T-helper 2 cell treated with Interferon-gamma antibody and Interleukin-4, amounts not matched to agents 100 ng/mL and 5 ng/mL, for 36 hours (primary cell): ENCODE results near the gene HCN1. TPM values are rescaled to one million over a fixed set of nuclear protein-coding genes. Genes with fewer than 3 reads are reported as not detected.
"Not testable (repeated sequence)": the region's sequence is repeated elsewhere in the genome, so short reads cannot be mapped to it uniquely, and the experiment has no call there.

ENCODE experiments used
- intact Hi-C: fragments of 100-400 bp; cut with micrococcal nuclease; formaldehyde crosslinking; loops from one replicate; pipeline ENCODE4 v1.15.1; 2023
- total RNA-seq: library from RNA; stranded (reverse); gene quantifications from 2 replicates; pipeline ENCODE4 v1.2.3, GENCODE V29; 2022

Gene HCN1
- total RNA-seq, 1 donor from 2014 or later: not detected

DNA sequence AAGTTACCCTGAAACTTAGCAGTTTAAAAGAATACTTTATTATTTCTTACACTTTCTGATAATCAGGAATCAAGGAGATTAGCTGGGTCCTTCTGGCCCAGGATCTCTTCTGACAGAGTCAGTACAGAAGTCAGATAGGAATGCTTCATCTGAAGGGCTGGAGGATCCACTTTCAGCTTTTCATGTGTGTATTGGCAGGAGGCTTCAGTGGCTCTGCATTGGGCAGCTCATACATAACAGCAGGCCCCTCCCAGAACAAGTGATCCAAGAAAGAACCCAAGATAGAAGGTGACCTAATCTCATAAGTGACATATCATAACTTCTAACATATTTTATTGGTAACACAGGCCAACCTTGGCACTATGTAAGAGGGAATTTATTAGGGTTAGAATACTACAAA is 258.4 kb downstream of the HCN1 start:
- intact Hi-C loops: no loop called here

DNA sequence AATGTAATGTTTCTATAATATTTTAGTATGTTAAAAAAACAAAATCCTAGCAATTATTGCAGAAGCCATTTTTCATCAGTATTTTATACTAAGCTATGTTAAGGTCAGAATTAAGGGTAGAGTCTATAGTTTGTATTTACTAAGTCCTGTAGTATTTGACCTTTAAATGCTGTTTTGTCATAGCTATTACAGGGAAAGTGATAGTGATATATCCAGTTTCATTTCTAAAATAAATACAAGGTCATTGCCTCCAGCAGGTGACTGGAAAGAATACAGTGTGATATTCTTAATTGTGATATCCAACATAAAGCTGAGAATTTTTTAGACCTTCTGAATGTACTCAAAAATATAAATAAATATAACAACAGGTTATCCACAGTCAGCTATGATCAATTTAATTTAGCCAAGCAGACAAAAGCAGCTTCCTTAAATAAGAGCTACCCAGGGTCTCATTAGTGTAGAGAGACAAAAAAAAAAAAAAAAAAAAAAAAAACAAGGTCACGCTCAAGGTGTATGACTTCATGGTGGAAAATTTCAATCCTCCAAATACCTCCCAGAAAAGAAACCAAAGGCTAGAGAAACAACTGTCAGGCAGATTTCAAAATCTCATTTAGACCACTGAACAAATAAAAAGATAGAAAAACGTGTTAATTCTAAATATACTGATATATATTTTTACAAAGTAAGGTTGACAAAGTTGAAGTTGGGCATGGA is 278.7 kb downstream of the HCN1 start:
- intact Hi-C loops: no loop called here

DNA sequence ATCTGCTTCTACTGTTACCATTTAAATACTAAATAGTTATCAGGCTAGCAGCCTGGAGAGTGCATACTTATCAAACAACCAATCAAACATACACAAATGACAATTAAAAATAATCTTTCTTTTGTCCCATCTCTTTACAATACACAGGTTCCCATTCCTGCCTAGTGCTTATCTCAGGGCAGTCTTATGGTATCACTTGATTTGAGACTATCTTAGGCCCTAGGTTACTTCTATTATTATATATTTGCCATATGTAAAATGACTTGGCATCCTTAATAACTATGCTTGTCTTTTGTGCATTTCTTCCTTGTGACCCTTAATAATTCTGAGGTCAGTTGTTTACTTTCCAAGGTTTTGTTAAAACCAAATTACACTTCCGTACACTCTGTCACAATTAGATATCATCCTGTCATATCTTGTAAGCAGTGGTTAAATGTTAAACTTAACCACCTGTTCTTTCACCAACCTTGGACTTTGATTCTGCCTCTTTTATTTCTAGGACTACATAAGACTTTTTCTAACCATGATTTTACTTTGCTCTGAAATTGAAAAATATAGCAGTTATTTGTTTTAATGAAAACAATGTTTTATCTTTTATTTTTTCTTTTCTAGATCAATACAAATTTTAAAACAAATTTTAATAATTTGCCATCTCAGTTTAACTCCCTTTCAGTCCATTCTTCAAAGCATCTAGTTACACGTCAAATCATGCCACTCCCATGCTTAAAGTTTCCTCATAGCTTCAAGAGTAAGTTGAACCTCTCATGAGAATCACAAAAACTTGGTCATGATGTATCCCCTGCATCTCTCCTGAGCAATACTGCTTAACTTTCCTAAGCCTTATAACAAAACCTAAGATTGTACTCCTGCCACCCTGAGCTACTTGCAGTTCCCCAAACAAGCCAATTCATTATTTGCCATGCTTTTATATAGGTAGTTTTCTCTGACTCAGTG is 281.3 kb downstream of the HCN1 start:
- intact Hi-C loops: no loop called here

DNA sequence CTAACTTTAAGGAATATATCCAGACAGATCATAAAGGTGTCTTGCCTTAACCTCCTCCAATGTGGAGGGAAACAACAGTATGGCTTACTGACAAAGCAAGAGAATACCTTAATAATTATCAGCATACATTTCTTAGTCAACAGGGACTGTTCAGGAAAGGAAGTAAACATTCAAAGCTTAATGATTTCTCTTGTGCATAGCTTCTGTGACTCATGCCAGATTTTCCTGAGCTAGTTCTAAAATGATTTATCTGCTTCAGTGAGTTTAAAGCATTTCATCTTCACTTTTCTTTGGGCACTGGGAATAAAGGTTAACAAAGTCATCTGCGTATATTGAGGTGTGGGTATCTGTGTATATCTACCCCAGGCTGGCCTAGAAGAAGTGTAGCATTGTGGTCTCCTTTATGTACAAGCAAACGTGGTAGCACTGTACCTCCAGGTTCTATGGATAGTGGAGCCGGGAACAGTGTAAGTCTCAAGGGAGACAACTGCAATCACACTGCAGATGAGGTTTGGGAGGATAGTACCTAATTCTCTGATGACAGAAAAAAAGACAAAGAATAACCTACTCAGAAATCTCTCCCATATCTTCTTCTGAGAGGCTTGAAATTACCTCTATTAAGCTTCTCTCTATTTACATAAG is 284.1 kb downstream of the HCN1 start:
- intact Hi-C loops: no loop called here

DNA sequence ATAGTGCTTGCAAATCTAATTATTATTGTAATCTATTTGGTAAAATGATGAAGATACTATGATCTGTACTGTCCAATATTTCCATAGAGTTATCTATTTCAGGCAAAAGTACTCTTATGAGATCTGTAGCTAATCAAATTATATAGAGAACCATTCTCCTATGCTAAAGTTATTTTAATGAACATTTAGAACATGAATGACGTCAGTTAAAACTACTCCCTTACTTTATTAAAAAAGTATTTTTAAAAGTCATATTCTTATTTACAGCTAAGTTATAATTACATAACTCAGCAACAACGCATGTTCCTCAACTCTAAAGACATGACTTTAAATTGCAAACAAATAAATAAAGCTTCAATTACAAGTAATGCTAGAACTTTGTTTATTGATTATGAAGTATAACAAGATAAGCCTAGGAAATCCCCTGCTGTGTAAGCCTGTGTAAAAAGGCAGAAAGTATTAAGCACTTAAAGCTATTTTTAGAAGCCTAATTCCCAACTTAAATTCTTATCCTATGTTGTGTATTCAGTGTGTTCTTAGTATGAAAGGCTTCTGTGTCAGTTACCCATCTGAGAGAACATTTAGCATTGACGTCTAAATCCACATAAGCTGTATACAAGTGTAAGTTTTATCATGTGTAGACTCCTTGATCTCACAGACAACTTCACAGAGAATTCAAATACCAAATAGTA is 285.7 kb downstream of the HCN1 start:
- intact Hi-C loops: no loop called here

DNA sequence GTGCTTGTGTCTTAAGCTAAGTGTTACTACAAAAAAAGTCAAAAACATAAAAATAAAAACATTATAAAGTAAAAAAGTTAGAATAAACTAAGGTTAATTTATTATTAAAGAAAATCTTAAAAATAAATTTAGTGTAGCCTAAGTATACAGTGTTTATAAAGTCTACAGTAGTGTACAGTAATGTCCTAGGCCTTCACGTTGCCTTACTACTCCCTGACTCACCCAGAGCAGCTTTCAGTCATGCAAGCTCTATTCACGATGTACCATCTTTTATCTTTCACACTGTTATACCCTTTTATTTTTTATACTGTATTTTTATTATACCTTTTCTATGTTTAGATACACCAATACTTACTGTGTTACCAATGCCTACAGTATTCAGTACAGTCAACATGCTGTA is 288.1 kb downstream of the HCN1 start:
- intact Hi-C loops: no loop called here

DNA sequence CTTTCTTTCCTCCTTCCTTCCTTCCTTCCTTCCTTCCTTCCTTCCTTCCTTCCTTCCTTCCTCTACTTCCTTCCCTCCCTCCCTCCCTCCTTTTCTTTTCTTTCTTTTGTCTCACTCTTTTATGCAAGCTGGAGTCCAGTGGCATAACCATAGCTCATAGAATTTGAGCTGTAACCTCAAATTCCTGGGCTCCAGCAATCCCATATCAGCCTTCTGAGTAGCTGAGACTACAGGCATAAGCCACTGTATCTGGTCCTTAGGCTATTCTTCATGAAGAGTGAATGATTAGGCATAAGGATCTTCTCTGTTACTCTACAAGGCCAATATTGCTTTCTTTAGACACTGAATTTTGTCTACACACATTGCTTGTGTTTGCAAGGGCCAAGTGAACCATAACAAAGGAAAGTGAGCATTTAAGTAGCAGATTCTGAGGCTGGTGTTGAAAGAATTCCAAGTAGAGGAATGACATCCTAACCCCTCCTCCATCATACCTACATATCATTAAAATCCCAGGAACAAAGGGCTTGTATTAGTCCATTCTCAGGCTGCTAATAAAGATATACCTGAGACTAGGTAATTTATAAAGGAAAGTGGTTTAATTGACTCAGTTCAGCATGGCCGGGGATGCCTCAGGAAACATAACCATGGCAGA is 293.2 kb downstream of the HCN1 start:
- intact Hi-C loops: no loop called here

DNA sequence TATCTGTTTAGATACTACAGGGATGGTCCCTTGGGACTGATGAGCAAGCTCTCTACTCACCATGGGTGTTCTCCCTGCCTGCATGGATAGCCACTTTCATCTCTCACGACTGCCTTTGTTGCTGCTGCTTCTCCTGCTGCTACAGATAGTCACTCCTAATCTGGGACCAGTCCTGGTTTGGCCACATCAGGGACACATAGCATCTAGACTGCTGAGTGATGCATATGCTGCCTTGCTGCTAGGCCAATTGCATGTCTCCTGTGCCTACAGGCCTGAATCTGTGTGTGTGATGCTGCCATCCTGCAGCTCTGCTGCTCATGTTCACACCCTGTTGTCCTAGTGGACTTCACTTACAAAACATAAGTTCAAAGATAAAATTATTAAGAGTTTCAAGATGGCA is 297.1 kb downstream of the HCN1 start:
- intact Hi-C loops: no loop called here

DNA sequence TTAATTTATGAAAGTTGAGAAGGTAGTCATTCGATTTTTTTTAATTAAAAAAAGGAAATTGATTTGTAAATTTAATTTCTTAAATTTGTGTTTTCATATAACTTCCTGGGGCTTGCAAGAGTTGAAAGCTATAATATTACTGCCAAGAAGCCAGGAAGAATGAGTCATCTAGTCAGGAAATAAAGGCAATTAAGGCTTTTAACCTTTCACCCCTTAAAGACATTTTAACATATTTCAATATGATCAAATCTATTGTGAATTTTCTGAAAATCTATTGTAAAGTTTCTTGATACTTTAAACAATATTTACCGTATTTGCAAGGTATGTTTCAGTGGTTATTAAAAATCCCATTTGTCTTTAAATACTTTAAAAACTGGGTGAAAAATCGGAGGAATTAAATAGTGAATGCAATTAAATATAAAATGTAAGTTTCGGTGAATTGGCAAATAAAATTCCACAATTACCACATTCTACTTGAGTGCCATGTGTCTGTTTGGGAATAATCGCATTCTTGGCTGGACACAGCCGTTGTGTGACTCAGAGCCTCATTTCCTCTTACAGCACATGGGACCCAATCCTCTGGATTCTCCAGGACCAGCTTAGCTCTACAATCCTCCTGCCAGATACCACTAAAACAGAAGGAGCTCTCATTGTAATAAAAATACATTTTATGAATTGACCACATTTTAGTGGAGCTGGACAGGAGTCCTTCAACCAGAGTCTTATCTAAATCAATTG is 310.7 kb downstream of the HCN1 start:
- intact Hi-C loops: no loop called here

DNA sequence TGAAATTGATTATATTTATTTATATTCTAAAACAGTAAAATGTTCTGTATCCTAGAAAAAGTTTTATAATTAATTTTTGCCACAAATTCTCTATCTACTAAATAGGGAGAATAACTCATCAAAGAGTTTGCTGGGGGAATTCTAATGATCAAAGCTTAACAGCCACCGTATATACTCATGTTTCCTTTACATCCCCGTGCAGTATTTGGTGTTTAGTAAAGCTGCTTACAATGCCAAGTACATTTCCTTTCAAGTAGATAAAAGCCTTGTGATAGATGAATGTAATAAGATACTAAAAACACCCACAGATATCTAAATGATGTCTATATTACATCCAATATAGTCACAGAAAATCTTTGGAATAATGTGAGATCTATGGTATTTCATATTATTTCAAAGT is 312.2 kb downstream of the HCN1 start:
- intact Hi-C loops: no loop called here

DNA sequence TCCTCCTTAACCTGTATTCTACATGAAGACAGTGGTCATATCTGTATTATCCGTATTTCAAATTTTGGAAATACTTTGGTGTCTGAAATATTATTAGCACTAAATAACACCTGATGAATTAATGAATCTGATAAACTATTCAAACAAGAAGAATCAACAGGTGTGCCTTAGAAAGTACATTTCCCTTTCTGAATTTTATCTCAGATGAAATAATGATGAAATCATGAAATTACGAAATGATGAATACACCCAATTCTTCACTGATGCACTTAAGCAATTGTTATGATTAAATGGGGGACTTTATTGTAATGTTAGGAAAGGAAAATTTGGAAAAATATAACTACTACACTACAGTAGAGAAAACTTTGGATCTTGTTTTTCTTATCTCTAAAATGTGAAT is 313.6 kb downstream of the HCN1 start:
- intact Hi-C loops: no loop called here

DNA sequence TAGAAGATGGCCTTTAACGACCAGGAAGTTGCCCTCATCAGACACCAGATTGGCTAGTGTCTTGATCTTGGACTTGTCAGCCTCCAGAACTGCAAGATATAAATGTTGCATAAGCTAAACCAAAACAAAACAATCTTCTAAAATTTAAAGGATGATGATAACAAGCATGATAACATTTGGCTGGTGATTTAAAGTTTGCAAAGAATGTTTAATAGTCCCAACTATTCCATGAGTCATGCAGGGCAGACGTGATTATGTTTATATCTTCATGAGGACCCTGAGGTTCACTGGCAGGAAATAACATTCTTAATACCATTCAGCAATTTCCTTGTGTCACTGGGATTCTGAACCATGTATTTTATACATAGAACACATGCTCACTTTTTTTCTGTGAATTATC is 319.8 kb downstream of the HCN1 start:
- intact Hi-C loops: no loop called here

DNA sequence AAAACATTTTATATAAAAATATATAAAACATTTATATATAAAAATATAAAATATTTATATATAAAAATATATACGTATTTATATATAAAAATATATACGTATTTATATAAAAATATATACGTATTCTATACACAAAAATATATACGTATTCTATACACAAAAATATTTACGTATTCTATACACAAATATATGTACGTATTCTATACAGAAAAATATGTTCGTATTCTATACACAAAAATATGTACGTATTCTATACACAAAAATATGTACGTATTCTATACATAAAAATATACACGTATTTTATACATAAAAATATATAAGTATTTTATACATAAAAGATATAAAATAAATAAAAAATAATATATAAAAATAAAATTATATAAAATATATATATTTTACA is 323.6 kb downstream of the HCN1 start:
- intact Hi-C loops: no loop called here

DNA sequence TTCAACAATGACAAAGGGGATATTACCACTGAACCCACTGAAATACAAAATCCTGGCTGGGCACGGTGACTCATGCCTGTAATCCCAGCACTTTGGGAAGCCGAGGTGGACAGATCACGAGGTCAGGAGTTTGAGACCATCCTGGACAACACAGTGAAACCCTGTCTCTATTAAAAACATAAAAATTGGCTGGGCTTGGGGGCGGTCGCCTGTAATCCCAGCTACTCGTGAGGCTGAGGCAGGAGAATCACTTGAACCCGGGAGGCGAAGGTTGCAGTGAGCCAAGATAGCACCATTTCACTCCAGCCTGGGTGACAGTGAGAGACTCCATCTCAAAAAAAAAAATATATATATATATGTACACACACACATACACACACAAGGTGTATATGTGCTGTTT is 324.8 kb downstream of the HCN1 start:
- intact Hi-C loops: not testable (repeated sequence)

DNA sequence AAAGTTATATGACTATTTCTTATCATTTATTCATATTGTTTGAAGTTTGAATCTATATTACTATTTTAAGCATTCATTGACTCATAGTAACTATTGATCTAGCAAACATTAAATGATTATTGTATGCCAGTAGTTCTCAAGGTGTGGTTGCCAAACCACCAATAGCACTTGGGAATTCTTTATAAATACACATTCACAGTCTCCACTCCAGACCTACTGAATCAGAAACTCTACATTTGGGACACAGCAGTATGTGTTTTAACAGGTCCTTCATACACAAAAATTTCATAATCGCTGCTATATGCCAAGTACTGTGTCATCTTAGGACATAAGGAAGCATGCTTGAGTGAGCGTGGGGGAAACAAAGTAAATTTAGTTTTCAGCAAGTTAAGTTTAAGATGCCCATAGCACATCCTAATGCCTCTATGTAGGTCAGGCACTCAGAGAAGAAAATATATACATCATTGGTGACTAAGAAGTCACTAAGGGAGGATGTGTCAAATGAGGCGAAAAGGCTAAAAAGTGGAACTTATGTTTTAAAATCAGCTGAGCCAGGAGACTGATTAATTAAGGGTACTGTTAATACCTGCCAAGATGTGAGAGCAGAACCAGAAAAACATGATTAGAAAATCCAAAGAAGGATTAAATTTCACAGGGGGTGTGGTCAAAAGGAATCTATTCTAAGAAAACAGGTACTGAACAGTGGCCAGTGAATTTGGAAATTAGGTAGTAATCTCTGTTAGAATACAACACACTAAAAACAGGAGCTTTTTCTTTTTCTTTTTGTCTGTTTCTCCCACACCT is 340.8 kb downstream of the HCN1 start:
- intact Hi-C loops: no loop called here

DNA sequence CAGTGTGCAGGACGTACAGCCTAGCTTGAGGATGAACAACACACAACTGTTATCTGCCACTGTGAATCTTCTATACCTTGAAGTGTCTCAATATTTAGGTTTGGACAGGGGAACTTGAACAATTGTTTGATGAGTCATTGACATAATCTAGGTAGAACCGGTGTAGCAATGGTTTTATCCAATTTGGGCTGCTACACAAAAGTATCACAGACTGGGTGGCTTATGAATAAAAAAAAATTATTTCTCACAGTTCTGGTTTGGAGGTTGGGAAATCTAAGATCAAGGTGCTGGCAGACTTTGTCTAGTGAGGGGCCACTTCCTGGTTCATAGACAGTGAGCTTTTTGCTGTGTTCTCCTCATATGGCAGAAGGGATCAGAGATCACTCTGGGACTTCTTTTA is 359.7 kb downstream of the HCN1 start:
- intact Hi-C loops: no loop called here

DNA sequence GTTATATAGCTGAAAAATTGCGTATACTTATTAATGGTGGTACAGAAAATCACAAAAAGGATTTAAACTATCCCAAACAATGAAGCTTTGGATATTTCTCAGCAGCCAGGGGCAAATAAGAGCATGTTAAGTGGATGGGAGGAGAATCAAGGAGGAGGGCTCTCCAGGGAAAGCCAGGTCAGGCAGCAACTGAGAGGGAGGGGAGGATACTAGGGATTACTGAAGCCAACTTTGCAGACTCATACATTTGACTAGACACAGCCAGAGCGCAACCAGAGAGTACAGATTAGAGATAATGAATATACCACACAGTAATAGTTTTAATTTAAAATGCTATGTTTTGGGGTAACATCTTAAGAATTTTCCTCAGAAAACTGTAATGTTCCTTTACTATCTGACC is 360.2 kb downstream of the HCN1 start:
- intact Hi-C loops: no loop called here

DNA sequence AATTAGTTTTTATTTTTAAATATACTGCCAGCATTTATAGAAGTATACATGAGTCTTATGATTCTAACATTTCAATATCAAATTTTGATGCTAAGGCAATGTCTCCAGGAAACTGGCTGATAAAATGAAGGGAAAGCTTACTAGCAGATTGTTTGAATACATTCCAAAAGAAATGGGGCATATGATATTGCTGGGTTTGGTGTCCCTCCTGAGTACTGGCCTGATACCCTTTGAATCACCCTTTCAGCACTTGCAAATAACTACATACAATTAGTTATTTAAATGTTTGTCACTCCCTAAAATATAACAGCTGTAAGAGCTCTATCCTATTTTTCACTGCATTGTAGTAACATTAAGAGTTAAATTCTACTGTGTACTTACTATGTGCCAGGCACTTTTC is 360.8 kb downstream of the HCN1 start:
- intact Hi-C loops: no loop called here

DNA sequence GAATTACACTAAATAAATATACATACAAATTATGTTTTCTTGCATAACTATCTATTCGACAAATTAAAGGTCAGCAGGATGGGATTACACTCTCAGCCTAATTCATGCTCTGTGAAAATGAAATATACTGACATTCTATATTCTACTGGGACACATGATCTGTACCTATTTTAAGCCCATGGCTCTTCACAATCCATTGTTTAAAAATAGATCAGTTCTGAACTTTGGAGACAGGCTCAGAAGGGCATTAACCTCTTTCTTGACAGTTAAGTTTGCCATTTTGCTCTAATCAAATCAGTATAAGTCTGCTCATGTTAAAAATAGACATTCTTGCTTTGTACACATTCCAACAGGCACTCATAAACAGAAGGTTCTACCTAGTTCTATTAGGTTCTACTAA is 361.2 kb downstream of the HCN1 start:
- intact Hi-C loops: no loop called here

DNA sequence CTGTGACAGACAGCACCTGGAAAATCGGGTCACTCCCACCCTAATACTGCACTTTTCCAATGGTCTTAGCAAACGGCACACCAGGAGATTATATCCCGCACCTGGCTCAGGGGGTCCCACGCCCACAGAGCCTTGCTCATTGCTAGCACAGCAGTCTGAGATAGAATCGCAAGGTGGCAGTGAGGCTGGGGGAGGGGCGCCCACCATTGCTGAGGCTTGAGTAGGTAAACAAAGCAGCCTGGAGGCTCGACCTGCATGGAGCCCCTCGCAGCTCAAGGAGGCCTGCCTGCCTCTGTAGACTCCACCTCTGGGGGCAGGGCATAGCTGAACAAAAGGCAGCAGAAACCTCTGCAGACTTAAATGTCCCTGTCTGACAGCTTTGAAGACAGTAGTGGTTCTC is 383.6 kb downstream of the HCN1 start:
- intact Hi-C loops: not testable (repeated sequence)
